HG03095 (cell line): Measurements from ENCODE around the gene NME7.
"Not testable (repeated sequence)": the region's sequence is repeated elsewhere in the genome, so short reads cannot be mapped to it uniquely, and the experiment has no call there.

Experiments used
- ATAC-seq: cut with Tn5 transposase; IDR thresholded peaks from one replicate; pipeline ENCODE4 v1.9.1; 2021; ENCODE audit warnings: moderate library complexity; ENCODE audit not compliant: unreplicated experiment

The NME7 gene

GRCh38 chr1:169236143-169236542, 131.5 kb downstream of the NME7 start:
- no peak for ATAC-seq

- ATAC-seq, result no peak
Observed at GRCh38 chr1:169235568-169235967, 132.0 kb downstream of the NME7 start.

DNA sequence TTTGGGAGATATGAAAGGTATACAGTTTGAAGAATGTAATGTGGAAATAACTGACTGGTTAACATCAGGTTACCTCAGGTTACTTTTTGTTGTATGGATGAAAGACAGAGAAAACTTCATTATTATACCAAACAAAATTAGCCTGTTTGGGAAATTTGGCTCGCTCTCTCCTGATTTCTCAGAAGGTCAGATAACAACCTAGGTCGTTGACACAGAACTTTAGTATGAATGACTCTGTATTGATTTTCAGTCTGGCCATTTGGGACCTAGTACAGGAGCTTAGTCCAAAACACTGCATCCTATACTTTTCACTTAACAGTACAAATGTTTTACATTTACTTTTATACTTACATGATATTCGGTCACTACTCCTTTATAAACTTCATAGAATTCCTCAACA, 132.8 kb downstream of the NME7 start:
- no peak for ATAC-seq

GRCh38 chr1:169217636-169218035, 150.0 kb downstream of the NME7 start:
- no peak for ATAC-seq

GRCh38 chr1:169214598-169214997, 153.0 kb downstream of the NME7 start:
- ATAC-seq, result no peak

GRCh38 chr1:169212088-169212487, 155.5 kb downstream of the NME7 start:
- no peak for ATAC-seq

GRCh38 chr1:169207797-169208520, 159.6 kb downstream of the NME7 start:
- no peak for ATAC-seq

- no peak for ATAC-seq
Observed at GRCh38 chr1:169204157-169204556, 163.4 kb downstream of the NME7 start.

DNA sequence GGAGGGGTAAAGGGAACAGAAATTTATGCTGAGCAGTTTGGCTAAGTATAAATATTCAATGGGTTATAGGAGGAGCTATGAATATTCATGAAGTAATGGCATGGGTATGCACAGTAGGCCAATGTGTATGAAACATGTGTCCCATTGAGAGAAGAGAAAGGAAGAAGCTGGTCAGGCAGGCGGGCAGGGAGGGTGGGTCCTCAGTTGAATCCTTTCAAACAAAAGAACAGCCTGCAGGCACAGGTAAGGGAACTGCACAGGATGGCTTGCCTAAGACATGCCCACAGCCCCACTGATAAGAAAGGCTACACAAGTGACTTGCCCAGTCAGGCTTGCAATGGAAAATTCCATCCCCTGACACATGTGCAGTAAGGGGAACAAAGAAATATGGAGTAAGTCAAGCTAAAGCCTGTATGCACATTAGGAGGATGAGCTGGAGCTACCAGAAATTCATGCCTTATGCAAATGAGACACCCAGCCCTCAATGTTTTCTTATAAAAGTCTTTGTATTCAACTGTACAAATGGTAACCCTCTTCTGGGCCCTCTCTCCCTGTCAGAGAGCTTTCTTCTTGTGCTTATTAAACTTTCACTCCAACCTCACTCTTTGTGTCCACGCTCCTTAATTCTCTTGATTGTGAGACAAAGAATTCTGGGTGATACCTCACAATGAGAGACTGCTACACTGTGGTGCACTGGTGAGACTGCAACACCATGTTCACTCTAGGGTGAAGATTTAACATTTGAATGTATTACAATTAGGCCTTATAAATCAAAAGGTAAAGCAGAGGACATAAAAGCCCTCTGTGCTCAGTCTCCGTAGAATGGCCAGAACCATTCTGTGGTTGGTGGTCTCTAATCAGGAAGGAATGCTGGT, 164.6 kb downstream of the NME7 start:
- ATAC-seq, result no peak

GRCh38 chr1:169201084-169201619, 166.4 kb downstream of the NME7 start:
- ATAC-seq, result no peak

- ATAC-seq, result no peak
Observed at GRCh38 chr1:169200319-169200718, 167.3 kb downstream of the NME7 start.

- no peak for ATAC-seq
Observed at GRCh38 chr1:169196581-169196980, 171.0 kb downstream of the NME7 start.

DNA sequence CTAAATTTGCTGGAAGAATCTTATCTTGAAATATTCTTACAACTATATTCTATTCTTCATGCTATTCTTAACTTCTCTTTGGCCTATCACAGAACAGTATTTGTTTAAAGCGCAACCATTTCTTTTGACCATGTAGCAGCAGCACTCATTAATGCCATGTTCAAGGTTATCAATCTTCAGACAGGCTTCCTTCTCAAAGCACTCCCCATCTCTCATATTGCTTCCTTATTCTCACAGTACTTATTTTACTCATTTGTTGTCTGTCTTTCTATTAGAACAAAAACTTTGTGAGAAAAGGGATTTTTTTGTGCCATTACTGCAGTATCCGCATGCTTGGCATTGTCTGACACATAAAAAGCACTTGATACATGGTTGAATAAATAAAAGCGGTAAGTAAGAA, 171.4 kb downstream of the NME7 start:
- no peak for ATAC-seq

DNA sequence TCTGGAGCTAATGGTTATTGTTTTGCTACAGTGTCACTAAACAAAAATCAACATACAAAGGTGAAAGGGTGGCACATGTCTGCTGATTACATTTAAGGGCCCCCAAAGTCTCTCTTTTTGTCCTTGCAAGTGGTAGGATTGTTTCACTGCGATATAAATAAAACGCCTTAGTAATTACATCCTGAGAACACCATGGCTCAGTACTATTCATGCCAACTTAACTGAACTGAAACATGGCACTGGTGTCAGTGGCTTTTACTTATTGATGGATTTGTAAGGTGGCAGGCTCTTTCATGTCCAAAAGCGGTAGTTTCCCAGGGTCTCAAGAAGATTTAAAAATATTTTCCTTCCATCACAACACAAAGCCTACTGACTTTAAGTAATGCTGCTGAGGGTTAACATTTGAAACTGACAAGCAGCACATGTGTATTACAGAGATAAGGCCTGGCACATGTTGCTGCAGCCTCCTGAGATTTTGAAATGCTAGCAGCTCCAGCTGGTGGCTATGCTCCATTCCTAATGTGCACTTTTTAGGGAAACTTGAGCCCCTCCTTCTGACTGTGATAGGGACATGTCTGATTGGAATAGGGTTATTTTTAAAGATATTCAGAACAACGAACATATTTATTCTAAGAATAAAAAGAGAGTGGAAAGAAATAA, 174.3 kb downstream of the NME7 start:
- ATAC-seq, result no peak

GRCh38 chr1:169186106-169186505, 181.5 kb downstream of the NME7 start:
- no peak for ATAC-seq

GRCh38 chr1:169184812-169185211, 182.8 kb downstream of the NME7 start:
- ATAC-seq, result no peak

DNA sequence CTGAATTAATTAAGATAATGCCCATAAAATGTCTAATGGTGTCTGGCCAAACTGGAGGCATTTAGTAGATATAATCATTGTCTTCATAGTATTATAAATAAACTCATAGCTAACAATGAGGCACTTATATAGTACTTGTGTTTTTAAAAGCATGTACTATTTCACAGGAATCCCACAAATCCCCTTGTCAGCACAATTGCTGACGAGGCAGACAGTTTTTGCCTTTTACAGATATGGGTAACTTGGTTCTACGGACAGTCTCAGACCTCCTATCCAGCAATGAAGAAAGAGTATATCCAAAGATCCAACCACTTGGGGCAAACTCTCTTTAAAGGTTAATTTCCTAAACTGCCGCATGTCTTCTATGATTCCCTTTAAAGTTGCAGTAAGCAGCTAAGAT, 187.4 kb downstream of the NME7 start:
- no peak for ATAC-seq

DNA sequence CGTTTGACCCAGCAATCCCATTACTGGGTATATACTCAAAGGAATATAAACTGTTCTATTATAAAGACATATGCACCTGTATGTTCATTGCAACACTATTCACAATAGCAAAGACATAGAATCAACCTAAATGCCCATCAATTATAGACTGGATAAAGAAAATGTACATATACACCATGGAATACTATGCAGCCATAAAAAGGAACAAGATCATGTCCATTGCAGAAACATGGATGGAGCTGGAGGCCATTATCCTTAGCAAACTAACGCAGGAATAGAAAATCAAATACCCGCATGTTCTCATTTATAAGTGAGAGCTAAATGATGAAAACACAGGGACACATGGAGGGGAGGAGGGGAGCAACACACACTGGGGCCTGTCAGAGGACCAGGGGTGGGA, 188.2 kb downstream of the NME7 start:
- not testable (repeated sequence) for ATAC-seq

DNA sequence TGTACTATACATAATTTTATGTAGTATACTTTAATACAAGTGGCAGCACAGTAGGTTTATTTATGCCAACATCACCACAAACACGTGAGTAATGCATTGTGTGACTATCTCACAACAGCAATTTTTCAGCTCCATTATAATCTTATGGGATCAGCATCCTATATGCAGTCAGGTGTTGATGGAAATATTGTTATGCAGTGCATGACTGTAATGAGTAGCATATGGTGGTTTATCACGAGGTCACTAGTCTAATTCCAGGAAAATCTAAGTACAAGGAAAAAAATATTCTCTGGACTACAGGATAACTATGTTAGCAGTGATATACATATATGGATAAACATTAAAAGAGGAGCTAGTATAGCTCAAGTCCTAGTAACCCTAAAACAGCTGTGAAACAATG, 192.1 kb downstream of the NME7 start:
- ATAC-seq, result no peak

DNA sequence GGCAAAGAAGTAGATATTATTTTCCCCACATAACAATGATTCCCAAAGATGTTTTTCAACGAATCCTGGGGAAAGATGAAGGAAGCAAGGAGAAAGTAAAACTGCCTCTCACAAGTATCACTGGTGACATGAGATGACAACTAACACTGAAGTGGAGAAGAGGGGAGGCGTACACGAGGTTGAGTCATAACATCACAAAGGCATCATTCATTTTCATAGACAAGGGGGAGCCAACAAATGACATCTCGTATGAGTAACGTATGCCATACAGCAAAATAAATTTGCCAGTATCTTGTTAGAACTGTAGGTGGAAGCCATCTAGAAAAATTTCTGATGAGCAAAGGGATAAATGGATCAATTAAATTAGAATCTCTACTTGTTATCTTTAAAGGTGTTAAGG, 204.5 kb downstream of the NME7 start:
- ATAC-seq, result no peak

DNA sequence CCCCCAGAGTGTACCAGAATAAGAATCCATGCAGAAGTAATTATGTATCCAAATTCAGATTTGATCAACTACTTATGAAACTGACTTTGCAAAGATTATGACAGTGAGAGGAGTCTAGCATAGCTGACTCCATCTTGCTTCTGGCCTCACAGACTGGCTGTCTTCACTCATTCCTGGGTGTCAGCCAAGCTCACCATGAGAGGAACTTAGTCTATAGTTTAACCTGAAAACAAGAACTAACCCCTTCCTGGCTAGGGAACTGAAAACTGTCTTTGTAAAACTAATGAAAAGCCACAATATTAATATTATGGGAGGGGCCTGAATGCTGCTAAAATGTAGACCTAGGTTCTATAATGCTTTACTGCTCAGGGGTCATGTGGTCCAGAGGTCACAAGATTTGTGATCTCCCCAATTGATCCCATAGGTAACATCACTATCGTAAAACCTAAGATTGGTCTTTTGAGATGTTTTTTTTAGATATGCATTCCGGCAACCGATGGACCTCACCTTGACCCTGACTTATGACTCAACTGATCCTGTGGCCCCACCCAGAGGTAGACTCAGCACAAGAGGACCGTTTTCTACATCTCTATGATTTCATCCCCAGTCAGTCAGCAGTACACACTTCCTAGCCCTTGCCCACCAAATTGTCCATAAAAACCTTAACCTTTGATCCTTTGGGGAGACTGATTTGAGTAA, 206.0 kb downstream of the NME7 start:
- ATAC-seq, result peak; percentile 80
